Kidney (tissue), 14 donors: ENCODE results near the gene BMP3. TPM values are rescaled to one million over a fixed set of nuclear protein-coding genes. Genes with fewer than 3 reads are reported as not detected.

Experiments
- DNase-seq, 5 donors: peaks; one replicate each; pipeline ENCODE4 v3.0.0-alpha.2; 2013 to 2020
- FAIRE-seq: peaks from 2 replicates; lab custom pipeline; 2012; peaks lifted over from hg19 to GRCh38; lab: Jason Lieb, UNC
- H3K27ac ChIP-seq, 2 donors: one replicate each; pipeline ENCODE4 v1.7.0; 2013; ENCODE audit warnings: low read depth in 2 of 2, low read length in 2 of 2, inconsistent platforms in 1 of 2
- H3K27me3 ChIP-seq: one replicate; pipeline ENCODE4 v1.7.1; 2013; ENCODE audit warnings: low read length, inconsistent platforms; ENCODE audit not compliant: control insufficient read depth, insufficient read depth
- H3K36me3 ChIP-seq, 3 donors: one replicate each; pipeline versions ENCODE4 v1.7.0 to v1.7.1; 2013; ENCODE audit warnings: low read length in 3 of 3, control low read depth in 1 of 3, inconsistent platforms in 1 of 3; ENCODE audit not compliant: insufficient read depth in 3 of 3, control insufficient read depth in 2 of 3
- H3K4me1 ChIP-seq, 3 donors: one replicate each; pipeline versions ENCODE4 v1.7.0 to v1.7.1; 2013; ENCODE audit warnings: low read length in 3 of 3, inconsistent platforms in 1 of 3, low read depth in 1 of 3; ENCODE audit not compliant: control insufficient read depth in 2 of 3, insufficient read depth in 2 of 3
- H3K4me3 ChIP-seq, 3 donors: one replicate each; pipeline versions ENCODE4 v1.7.0 to v1.8.1; 2013; ENCODE audit warnings: low read length in 3 of 3, control low read depth in 1 of 3, inconsistent platforms in 1 of 3
- H3K9ac ChIP-seq, 3 donors: one replicate each; pipeline versions ENCODE4 v1.7.0 to v1.7.1; 2013; ENCODE audit warnings: low read length in 3 of 3, control low read depth in 1 of 3, inconsistent platforms in 1 of 3
- H3K9me3 ChIP-seq, 3 donors: one replicate each; pipeline versions ENCODE4 v1.7.0 to v1.7.1; 2013; ENCODE audit warnings: low read length in 3 of 3, control low read depth in 1 of 3, inconsistent platforms in 1 of 3; ENCODE audit not compliant: control insufficient read depth in 2 of 3, insufficient read depth in 1 of 3
- intact Hi-C: fragments of 100-400 bp; cut with DNase I; formaldehyde crosslinking; loops from one replicate; pipeline ENCODE4 v1.11.1; 2022
- polyA plus RNA-seq: library from polyadenylated mRNA; stranded (reverse); fragments of 350-450 nt; fragmentation: Illumina TruSeq; extraction: RNeasy Lipid Tissue Mini Kit (QIAGEN cat#74804); gene quantifications from one replicate; pipeline ENCODE4 v1.2.3, GENCODE V29; 2014; ENCODE audit warnings: low read depth, low replicate concordance; ENCODE audit not compliant: insufficient read depth
- total RNA-seq: library from RNA; stranded (reverse); fragmentation: NEBNext Ultra II Directional; extraction: Animal tissue kit (Norgen Biotek cat#: 25700); gene quantifications from one replicate; pipeline ENCODE4 v1.2.1, GENCODE V29; 2021
- TF ChIP-seq, protein P1 (sequence below): IDR thresholded peaks from 3 replicates; pipeline ENCODE4 v1.5.1; 2012; ENCODE audit warnings: mild to moderate bottlenecking, moderate library complexity, borderline replicate concordance; ENCODE audit not compliant: insufficient read depth; ENCODE audit errors: extremely low read depth
- donor health status: control.
- donor health status: control.
- donor health status: control.
- donor health status: control.
- donor health status: control.
- donor health status: DM: yes; HTN: yes; CAD: no.
- donor health status: Normal renal cell carcinoma (clear cell type).

BMP3 gene
- total and polyA plus RNA-seq, 2 donors from 2014 or later: 0.28 TPM; not detected in 1

DNA sequence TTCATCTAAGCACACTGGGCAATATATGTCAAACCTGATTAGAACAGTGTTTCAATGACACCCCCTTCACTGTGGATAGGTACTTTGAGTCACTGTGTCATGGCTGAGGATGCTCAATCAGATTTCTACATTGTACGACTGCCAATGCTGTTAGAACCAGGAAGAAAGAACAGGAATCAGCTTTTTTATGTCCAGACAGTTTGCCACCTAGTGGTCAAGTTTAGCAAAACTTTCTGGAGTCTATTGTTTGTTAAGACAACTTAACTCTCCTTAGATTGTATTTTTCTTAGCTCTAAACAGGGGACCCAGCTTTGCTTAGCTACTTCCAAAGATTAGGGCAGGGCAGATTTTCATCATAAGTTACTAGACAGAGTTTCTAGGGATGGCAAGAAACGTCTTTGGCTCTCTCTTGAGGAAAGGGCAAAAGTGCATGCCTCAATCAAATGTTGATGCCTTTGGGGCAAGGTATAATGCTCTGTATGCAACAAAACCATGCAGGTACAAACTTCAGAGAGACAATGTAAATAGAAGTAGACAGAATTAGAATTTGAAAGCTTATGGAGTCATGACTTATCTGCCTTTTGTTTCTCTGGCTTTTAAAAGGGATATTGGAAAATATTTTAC lies 40.5 kb upstream of the BMP3 start:
- intact Hi-C loops: loop anchor here (5.0 kb wide), 1 partner anchor 628 kb away; no protein-coding TSS in a partner anchor
- TF ChIP-seq, protein P1, sequence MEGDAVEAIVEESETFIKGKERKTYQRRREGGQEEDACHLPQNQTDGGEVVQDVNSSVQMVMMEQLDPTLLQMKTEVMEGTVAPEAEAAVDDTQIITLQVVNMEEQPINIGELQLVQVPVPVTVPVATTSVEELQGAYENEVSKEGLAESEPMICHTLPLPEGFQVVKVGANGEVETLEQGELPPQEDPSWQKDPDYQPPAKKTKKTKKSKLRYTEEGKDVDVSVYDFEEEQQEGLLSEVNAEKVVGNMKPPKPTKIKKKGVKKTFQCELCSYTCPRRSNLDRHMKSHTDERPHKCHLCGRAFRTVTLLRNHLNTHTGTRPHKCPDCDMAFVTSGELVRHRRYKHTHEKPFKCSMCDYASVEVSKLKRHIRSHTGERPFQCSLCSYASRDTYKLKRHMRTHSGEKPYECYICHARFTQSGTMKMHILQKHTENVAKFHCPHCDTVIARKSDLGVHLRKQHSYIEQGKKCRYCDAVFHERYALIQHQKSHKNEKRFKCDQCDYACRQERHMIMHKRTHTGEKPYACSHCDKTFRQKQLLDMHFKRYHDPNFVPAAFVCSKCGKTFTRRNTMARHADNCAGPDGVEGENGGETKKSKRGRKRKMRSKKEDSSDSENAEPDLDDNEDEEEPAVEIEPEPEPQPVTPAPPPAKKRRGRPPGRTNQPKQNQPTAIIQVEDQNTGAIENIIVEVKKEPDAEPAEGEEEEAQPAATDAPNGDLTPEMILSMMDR: peak; percentile 69
- H3K4me3 ChIP-seq: no peak overlapping the region
- no peak overlapping the region for H3K9ac ChIP-seq
- no peak overlapping the region for H3K27ac ChIP-seq
- FAIRE-seq (no peak), DNase-seq (peak in 3 of 5 donors; percentile 18 to 85 (median 82))
- H3K27me3 ChIP-seq: no peaks in the 10 kb centered on the region
- H3K36me3 ChIP-seq: no peaks in the 10 kb centered on the region
- H3K9me3 ChIP-seq: no peaks in the 10 kb centered on the region
- H3K4me1 ChIP-seq: no peaks in the 10 kb centered on the region

DNA sequence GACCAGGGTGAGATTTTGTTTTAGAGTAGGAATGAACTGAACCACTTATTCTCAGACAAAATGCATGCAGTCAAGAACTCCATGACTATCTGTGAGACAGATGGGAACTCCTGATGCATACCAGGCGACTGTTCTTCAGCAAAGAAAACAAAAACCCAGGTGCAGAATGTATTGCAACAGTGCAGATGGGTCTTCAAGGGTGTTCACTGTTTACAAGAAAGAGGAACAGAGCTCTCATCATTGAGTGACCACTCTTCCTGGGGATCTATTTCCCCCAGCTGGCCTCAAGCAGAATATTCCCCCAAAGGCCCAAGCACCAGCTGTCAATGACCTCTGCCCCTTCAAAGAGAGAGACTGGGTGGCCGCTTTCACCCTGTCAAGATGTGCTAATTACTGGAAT lies 39.7 kb upstream of the BMP3 start:
- no peaks in the 10 kb centered on the region for H3K4me1 ChIP-seq
- intact Hi-C loops: no loop called here
- no peak overlapping the region for H3K4me3 ChIP-seq
- no peaks in the 10 kb centered on the region for H3K9me3 ChIP-seq
- H3K27me3 ChIP-seq: no peaks in the 10 kb centered on the region
- peak in 1 of 5 donors; percentile 1 for DNase-seq
- H3K9ac ChIP-seq: no peak overlapping the region
- H3K36me3 ChIP-seq: no peaks in the 10 kb centered on the region
- no peak for FAIRE-seq
- H3K27ac ChIP-seq: no peak overlapping the region
- TF ChIP-seq, protein P1: no peak

DNA sequence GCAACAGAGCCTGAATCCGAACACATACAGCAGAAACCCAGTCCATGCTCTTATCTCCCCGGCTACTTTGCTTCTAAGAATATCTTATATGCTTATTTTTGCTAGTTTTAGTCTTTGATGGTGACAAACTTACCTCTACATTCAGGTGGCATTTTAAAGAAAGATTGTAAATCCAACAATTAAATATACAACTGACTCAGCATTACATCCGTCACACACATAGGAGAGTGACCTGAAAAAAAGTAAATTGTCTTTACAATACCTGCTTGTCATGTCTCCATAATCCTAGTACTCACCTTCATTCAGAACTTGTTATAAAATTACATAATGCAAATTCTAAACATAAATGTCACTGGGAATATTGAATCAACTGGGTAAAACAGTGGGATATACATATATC lies 30.6 kb upstream of the BMP3 start:
- TF ChIP-seq, protein P1: no peak
- no peak for FAIRE-seq

More for the DNA sequence above, 30.6 kb upstream of the BMP3 start:
- Histone ChIP-seq H3K36me3 (no peaks in the 10 kb centered on the region), H3K27me3 (no peaks in the 10 kb centered on the region), H3K27ac (no peak overlapping the region), H3K4me1 (no peaks in the 10 kb centered on the region), H3K9me3 (no peaks in the 10 kb centered on the region), H3K9ac (no peak overlapping the region), H3K4me3 (no peak overlapping the region)
- intact Hi-C loops: no loop called here
- no peak for DNase-seq
